ENCODE results near the gene ZNF844.

Gene ZNF844

DNA sequence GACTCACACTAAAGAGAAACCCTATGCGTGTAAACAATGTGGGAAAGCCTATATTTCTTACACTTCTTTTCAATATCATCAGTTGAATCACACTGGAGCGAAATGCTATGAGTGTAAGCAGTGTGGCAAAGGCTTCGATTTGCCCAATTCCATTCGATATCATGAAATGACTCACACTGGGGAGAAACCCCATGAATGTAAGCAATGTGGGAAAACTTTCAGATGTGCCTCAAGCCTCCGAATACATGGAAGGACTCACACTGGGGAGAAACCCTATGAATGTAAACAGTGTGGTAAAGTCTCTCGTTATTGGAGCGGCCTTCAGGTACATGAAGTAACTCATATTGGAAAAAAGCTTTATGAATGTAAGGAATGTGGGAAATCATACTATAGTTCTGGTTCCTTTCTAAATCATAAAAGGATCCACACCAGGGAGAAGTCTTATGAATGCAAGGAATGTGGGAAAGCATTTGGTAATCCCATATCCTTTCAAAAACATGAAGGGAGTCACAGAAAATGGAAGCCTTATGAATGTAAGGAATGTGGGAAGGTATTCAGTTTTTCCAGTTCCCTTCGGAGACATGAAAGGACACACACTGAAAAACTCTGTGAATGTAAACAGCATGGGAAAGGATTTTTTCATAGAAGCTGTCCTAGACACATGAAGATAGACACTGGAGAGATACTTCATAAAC, 47.6 kb downstream of the ZNF844 start:
- DNase-seq (ENCODE audit: insufficient read length, low spot score) (no peak), FAIRE-seq (no peak)
- no peak for TF ChIP-seq POLR2A (IDR thresholded peaks at IDR 0.05; ENCODE audit: low read depth, low read length)

DNA sequence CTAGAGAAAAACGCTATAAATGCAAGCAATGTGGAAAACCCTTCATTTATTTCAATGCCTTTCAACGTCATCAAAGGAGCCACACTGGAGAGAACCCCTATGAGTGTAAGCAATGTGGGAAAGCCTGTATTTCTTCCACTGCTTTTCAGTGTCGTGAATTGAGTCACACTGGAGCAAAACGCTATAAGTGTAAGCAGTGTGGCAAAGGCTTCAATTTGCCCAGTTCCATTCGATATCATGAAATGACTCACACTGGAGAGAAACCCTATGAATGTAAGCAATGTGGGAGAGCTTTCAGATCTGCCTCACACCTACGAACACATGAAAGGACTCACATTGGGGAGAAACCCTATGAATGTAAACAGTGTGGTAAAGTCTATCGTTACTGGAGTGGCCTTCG, 48.2 kb downstream of the ZNF844 start:
- FAIRE-seq (no peak), DNase-seq (ENCODE audit: insufficient read length, low spot score) (no peak)
- no peak for TF ChIP-seq POLR2A (IDR thresholded peaks at IDR 0.05; ENCODE audit: low read depth, low read length)

DNA sequence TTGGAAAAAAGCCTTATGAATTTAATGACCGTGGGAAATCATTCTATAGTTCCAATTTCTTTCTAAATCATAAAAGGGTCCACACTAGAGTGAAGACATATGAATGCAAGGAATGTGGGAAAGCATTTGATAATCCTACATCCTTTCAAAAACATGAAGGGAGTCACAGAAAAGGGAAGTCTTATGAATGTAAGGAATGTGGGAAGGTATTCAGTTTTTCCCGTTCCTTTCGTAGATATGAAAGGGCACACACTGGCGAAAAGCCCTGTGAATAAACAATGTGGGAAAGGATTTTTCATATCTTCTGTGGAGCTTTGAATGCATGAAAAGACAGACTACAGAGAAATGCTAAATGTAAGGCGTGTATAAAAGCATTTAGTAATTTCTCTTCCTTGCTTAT, 48.6 kb downstream of the ZNF844 start:
- no peak for FAIRE-seq

GRCh38 chr19:12117201-12117970, 52.9 kb downstream of the ZNF844 start:
- DNase-seq (ENCODE audit: insufficient read length, low spot score) (no peak), FAIRE-seq (no peak)
- no peak for TF ChIP-seq POLR2A (IDR thresholded peaks at IDR 0.05; ENCODE audit: low read depth, low read length)

More for the DNA sequence above, 48.6 kb downstream of the ZNF844 start:
- no peak for DNase-seq (ENCODE audit: insufficient read length, low spot score)
- TF ChIP-seq POLR2A (IDR thresholded peaks at IDR 0.05; ENCODE audit: low read depth, low read length): no peak

DNA sequence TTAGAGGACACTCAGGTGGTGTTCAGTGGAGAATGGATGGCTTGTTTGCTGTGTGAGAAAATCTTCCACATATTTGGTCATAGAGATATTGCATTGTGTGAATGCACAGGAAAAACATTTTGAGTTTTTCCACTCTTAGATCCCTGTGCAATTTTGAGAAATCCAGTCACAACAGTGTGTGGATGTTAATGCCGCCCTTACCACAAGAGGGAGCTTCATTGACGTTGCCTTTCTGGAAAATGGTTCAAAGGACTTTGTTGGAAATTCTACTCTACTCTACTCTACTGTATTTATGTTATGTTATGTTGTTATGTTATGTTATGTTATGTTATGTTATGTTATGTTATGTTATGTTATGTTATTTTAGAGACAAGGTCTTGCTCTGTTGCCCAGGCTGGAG, 62.2 kb downstream of the ZNF844 start:
- no peak for FAIRE-seq
- no peak for TF ChIP-seq POLR2A (IDR thresholded peaks at IDR 0.05; ENCODE audit: low read depth, low read length)
- DNase-seq (ENCODE audit: insufficient read length, low spot score): no peak
